ENCODE results near the gene TM7SF2. TPM values are rescaled to one million over a fixed set of nuclear protein-coding genes. Genes with fewer than 3 reads are reported as not detected.

TM7SF2 gene
- total and polyA plus RNA-seq, 2 of the 13 experiments (the other 11 are each of a cell fraction or from before 2014, with no cell fraction given), result 56.0 to 66.9 TPM

DNA sequence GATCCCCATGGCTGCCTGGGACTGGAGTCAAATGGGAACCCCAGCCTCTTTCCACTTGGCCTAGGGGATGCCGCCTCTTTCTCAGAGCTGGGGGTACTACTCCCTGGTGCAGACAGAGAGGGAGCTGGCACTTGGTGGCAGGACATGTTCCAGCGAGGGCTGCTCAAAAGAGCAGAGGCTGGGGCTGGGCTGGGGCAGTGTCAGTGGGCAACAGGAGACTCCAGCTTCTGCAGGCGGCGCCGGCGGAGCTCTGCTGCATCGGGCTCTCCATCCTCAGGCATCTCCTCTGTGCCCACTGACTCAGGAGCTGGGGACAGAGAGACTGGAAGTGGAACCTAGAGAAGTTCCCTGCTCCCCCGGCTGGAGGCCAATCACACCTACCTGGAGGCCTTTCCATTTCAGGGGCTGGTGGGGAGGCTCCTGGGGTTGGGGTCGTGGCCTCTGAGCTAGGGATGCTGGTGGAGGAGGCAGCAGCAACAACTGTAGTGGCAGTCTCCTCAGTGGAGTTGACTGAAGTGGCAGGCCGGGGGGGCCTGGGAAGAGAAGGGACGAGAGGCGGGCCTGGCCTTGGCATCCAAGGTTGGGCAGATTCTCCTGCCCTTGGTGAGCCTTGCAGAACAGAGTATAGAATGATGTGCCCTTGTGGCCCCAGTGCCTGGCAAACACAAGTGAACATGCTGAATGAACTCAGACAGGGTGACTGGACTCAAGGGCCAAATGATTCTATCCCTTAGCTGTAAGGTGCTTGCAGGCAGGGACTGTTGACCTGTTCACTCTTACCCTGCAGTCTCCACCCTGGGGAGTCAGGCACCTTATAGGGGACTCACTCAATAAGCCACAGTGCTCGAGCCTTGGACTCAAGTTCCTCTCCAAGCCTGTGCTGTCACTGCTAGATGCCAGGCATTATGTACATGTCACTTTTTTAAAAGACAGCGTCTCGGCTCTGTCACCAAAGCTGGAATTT is 16.8 kb downstream of the TM7SF2 start (continued):
- TF ChIP-seq ZNF496 (CRISPR knock-in tag; IDR thresholded peaks at IDR 0.05; ENCODE audit: insufficient replicate concordance) (no peak), EZH2 (conservative IDR thresholded peaks at IDR 0.05; ENCODE audit: low read depth, low read length) (no peak), AGO1 (IDR thresholded peaks at IDR 0.05; ENCODE audit: low read depth, low read length, poor library complexity, severe bottlenecking) (peak; percentile 47), ZFP1 (CRISPR knock-in tag; IDR thresholded peaks at IDR 0.05) (no peak), NR2F6 (IDR thresholded peaks at IDR 0.05) (no peak), NR2F6 (CRISPR knock-in tag; IDR thresholded peaks at IDR 0.05) (no peak), ZNF557 (CRISPR knock-in tag; IDR thresholded peaks at IDR 0.05) (no peak), PITX1 (CRISPR knock-in tag; IDR thresholded peaks at IDR 0.05) (no peak), SOX6 (IDR thresholded peaks at IDR 0.05) (no peak), SOX6 (CRISPR knock-in tag; IDR thresholded peaks at IDR 0.05) (no peak), SUZ12 (IDR thresholded peaks at IDR 0.05; ENCODE audit: low read depth, low read length) (no peak), GATAD2A (CRISPR knock-in tag; IDR thresholded peaks at IDR 0.05) (no peak), RBFOX2 (IDR thresholded peaks at IDR 0.05; ENCODE audit: low read depth, low read length) (peak; percentile 60; the same call in 1 of the 2 replicates)
- TF ChIP-seq, protein P1, sequence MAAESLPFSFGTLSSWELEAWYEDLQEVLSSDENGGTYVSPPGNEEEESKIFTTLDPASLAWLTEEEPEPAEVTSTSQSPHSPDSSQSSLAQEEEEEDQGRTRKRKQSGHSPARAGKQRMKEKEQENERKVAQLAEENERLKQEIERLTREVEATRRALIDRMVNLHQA (CRISPR knock-in tag; IDR thresholded peaks at IDR 0.05), result no peak

Measured in HepG2 (cell line).